ENCODE data around the gene CDH16. TPM values are rescaled to one million over a fixed set of nuclear protein-coding genes. Genes with fewer than 3 reads are reported as not detected.

CDH16 gene
- total RNA-seq, 1 donor from 2014 or later: not detected

DNA sequence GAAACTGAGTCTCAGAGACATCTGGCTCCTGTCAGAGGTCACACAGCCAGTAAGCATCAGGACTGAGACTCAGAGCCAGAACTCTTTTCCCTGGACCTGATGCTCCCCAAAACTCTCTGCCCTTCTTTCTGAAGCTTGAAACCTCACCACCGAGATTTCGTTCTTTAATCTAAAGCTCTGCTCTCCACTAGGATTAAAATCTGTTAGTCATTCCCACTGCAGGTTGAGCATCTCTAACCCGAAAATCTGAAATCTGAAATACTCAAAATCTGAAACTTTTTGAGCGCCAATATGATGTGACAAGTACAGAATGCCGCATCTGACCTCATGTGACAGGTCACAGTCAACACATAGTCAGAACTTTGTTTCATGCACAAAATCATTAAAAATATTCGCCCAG, 2.2 kb downstream of the CDH16 start:
- peaks cover 4% of the 10 kb centered on the region for H3K27me3 Mint-ChIP-seq (ENCODE audit: unreplicated experiment)
- peaks cover 6% of the 10 kb centered on the region for H3K9me3 Mint-ChIP-seq (ENCODE audit: unreplicated experiment)
- DNase-seq: no peak
- H3K4me3 Mint-ChIP-seq (ENCODE audit: unreplicated experiment): peak overlapping the region; percentile 32
- H3K27ac Mint-ChIP-seq (ENCODE audit: unreplicated experiment): no peak overlapping the region
- TF ChIP-seq CTCF (IDR thresholded peaks at IDR 0.05; ENCODE audit: partially characterized antibody, unreplicated experiment): no peak
- H3K36me3 Mint-ChIP-seq (ENCODE audit: unreplicated experiment): peaks cover 4% of the 10 kb centered on the region
- H3K4me1 Mint-ChIP-seq (ENCODE audit: low read depth, unreplicated experiment): peaks cover 7% of the 10 kb centered on the region

DNA sequence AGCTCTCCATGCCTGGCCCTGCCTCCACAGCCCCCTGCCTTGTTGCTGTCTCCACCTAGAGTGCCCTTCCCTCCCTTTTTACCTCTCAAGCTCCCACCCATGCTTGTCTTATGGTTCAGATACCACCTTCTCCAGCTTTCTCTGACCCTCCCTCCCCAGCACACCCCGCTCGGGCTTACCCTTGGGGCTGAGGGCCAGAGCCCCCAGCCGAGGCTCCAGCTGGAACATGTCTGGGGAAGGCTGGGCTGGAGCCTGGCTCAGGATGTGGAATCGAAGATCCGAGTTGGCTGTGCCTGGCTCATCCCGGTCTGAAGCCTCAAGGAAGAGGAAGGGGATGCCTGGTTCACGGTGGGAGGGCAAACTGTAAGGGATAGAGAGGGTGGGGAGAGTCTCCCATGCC, 3.6 kb downstream of the CDH16 start:
- peaks cover 4% of the 10 kb centered on the region for H3K4me1 Mint-ChIP-seq (ENCODE audit: low read depth, unreplicated experiment)
- peaks cover 3% of the 10 kb centered on the region for H3K27me3 Mint-ChIP-seq (ENCODE audit: unreplicated experiment)
- DNase-seq: no peak
- H3K4me3 Mint-ChIP-seq (ENCODE audit: unreplicated experiment): no peak overlapping the region
- no peak for TF ChIP-seq CTCF (IDR thresholded peaks at IDR 0.05; ENCODE audit: partially characterized antibody, unreplicated experiment)
- H3K36me3 Mint-ChIP-seq (ENCODE audit: unreplicated experiment): peaks cover 4% of the 10 kb centered on the region
- peaks cover 6% of the 10 kb centered on the region for H3K9me3 Mint-ChIP-seq (ENCODE audit: unreplicated experiment)
- no peak overlapping the region for H3K27ac Mint-ChIP-seq (ENCODE audit: unreplicated experiment)

DNA sequence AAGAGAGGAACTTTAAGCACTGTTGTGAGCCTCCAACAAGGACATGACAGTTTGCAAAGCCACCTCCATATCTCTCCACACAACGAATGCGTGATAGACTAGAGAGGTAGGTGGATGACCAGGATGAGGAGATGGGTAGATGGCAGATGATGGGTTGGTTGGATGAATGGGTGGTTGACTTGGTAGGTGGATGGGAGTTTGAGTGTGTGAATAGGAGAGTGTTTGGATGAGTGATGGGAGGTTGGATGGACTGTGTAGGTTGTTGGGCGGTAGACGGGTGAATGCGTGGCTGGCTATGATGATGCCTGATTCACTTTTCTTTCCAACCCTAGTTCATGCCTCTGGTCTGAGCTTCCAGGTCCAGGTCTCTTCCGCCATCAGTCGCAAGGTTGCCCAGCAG, 4.1 kb downstream of the CDH16 start:
- no peak for DNase-seq
- Mint-ChIP-seq H3K36me3 (ENCODE audit: unreplicated experiment) (peaks cover 4% of the 10 kb centered on the region), H3K27ac (ENCODE audit: unreplicated experiment) (no peak overlapping the region), H3K9me3 (ENCODE audit: unreplicated experiment) (peaks cover 6% of the 10 kb centered on the region), H3K27me3 (ENCODE audit: unreplicated experiment) (peaks cover 3% of the 10 kb centered on the region), H3K4me1 (ENCODE audit: low read depth, unreplicated experiment) (peaks cover 4% of the 10 kb centered on the region), H3K4me3 (ENCODE audit: unreplicated experiment) (no peak overlapping the region)
- TF ChIP-seq CTCF (IDR thresholded peaks at IDR 0.05; ENCODE audit: partially characterized antibody, unreplicated experiment): no peak

DNA sequence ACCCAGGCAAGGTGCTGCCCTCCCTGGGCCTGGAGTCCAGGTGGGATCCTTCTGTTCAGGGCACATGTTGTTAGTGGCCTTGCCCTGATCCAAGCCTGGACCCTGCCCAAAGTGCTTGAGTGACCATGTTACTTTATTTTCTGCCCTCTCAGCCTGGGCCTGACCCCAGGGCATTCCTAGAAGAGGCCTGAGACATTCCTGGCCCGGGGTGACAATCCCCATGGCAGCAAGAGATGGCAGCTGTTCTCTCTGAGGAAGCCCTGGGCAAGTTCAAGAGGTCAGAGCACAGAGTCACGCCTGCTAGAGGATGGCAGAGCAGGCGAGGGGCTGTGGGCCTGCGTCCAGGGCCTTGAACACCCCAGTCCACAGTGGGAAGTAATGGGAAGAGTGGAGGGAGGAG, 5.0 kb downstream of the CDH16 start:
- Mint-ChIP-seq H3K9me3 (ENCODE audit: unreplicated experiment) (peaks cover 2% of the 10 kb centered on the region), H3K36me3 (ENCODE audit: unreplicated experiment) (peaks cover 4% of the 10 kb centered on the region), H3K27me3 (ENCODE audit: unreplicated experiment) (peaks cover 2% of the 10 kb centered on the region), H3K27ac (ENCODE audit: unreplicated experiment) (no peak overlapping the region), H3K4me3 (ENCODE audit: unreplicated experiment) (no peak overlapping the region), H3K4me1 (ENCODE audit: low read depth, unreplicated experiment) (no peaks in the 10 kb centered on the region)
- TF ChIP-seq CTCF (IDR thresholded peaks at IDR 0.05; ENCODE audit: partially characterized antibody, unreplicated experiment): no peak
- DNase-seq: no peak

DNA sequence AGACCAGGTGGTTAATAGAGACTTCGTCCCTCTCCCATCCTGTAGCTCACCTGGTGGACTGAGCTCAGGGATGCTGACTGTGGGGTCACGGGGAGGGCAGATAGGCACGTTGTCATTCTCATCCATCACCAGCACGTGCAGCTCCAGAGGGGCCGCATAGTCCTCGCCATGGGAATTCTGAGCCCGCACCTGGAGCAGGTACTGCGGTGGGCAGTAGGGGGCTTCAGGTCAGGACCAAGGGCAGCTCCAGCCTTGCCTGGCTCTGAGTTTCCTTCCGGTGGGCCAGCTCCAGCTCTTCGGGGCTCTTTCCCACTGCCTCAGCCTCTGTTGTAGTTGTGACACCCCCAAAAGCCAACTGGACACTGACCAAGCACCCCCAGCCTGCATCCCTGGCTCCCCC, 5.6 kb downstream of the CDH16 start:
- Mint-ChIP-seq H3K27ac (ENCODE audit: unreplicated experiment) (no peak overlapping the region), H3K4me3 (ENCODE audit: unreplicated experiment) (no peak overlapping the region), H3K9me3 (ENCODE audit: unreplicated experiment) (peaks cover 2% of the 10 kb centered on the region), H3K4me1 (ENCODE audit: low read depth, unreplicated experiment) (no peaks in the 10 kb centered on the region), H3K36me3 (ENCODE audit: unreplicated experiment) (peaks cover 4% of the 10 kb centered on the region), H3K27me3 (ENCODE audit: unreplicated experiment) (peaks cover 2% of the 10 kb centered on the region)
- no peak for TF ChIP-seq CTCF (IDR thresholded peaks at IDR 0.05; ENCODE audit: partially characterized antibody, unreplicated experiment)
- no peak for DNase-seq
